Ovary (tissue), 9 donors: ENCODE results near the gene BDH1. TPM values are rescaled to one million over a fixed set of nuclear protein-coding genes. Genes with fewer than 3 reads are reported as not detected.

Source experiments
- DNase-seq, 5 donors: peaks; one replicate each; pipeline ENCODE4 v3.0.0-alpha.2; 2019 to 2020
- H3K27ac ChIP-seq, 2 donors: fragments of 200-600 bp; one replicate each; pipeline versions ENCODE4 v1.5.1 to v1.8.0; 2019 to 2022
- H3K27me3 ChIP-seq: fragments of 200-600 bp; one replicate; pipeline ENCODE4 v1.8.0; 2022
- H3K36me3 ChIP-seq: fragments of 200-600 bp; sonication (generic); one replicate; pipeline ENCODE4 v1.5.1; 2019
- H3K4me1 ChIP-seq: one replicate; pipeline ENCODE4 v1.8.1; 2013; ENCODE audit warnings: mild to moderate bottlenecking, moderate library complexity; ENCODE audit not compliant: insufficient read depth
- H3K4me3 ChIP-seq: fragments of 200-600 bp; sonication (generic); one replicate; pipeline ENCODE4 v1.5.1; 2017
- H3K9me3 ChIP-seq, 2 donors: fragments of 200-600 bp in 1 of 2; sonication (generic) in 1 of 2; one replicate each; pipeline versions ENCODE4 v1.5.1 to v1.8.1; 2013 to 2019; ENCODE audit warnings: mild to moderate bottlenecking in 1 of 2, moderate library complexity in 1 of 2
- EP300 ChIP-seq: sonication (generic); formaldehyde crosslinking; IDR thresholded peaks from one replicate; pipeline ENCODE4 v1.6.1; 2017; ENCODE audit warnings: antibody characterized with exemption
- POLR2A ChIP-seq: fragments of 450-650 bp; IDR thresholded peaks from one replicate; pipeline ENCODE4 v1.6.1; 2017; ENCODE audit warnings: antibody characterized with exemption, mild to moderate bottlenecking, moderate library complexity
- WGBS, 3 donors: extraction: QIAGEN DNeasy Blood & Tissue Kit in 1 of 3; methylation state at CpG; one replicate each; pipeline versions ENCODE4 v1.1.5 to v1.1.7; 2013 to 2017; 5-methylcytosine and 5-hydroxymethylcytosine counted together
- intact Hi-C, 4 donors: fragments of 100-400 bp; cut with DNase I; formaldehyde crosslinking; loops; one replicate each; pipeline versions ENCODE4 v1.11.0 to v1.15.1; 2022 to 2023
- polyA plus RNA-seq, 2 donors: library from polyadenylated mRNA; stranded (reverse); fragments of 200-250 nt in 1 of 2; fragments of 350-450 nt in 1 of 2; fragmentation: Illumina TruSeq in 1 of 2; extraction: RNeasy Lipid Tissue Mini Kit (QIAGEN cat#74804) in 1 of 2; gene quantifications; one replicate each; pipeline ENCODE4 v1.2.3, GENCODE V29; 2013 to 2014
- total RNA-seq, 7 donors: library from RNA; depleted of rRNA in 2 of 7; stranded (reverse); fragments of >200 nt in 2 of 7; fragmentation: NEBNext Ultra II Directional in 3 of 7; extraction: Animal tissue kit (Norgen Biotek cat#: 25700) in 3 of 7; gene quantifications; one replicate each; pipeline versions ENCODE4 v1.1.0 to v1.2.4, GENCODE V29; 2016 to 2023
- TF ChIP-seq, protein P1 (sequence below), 3 donors: fragments of 450-650 bp in 2 of 3; fragments of 200-600 bp in 1 of 3; IDR thresholded peaks; one replicate each; pipeline versions ENCODE4 v1.5.1 to v1.8.0; 2016 to 2022; ENCODE audit warnings: antibody characterized with exemption in 3 of 3, mild to moderate bottlenecking in 1 of 3
- donor health status: DM: no; HTN: no; CAD: no; lungs with moderate emphysema.
- donor health status: DM: no; HTN: no; CAD: no.
- donor health status: Bipolar disorder and iron deficiency.
- donor health status: DM: yes; HTN: yes; CAD: no.
- donor health status: DM: no; HTN: no; CAD: no.
- donor health status: DM: yes; HTN: yes; CAD: no.

The BDH1 gene
- total and polyA plus RNA-seq, 9 donors: 3.3 to 15.4 (median 11.7) TPM

DNA sequence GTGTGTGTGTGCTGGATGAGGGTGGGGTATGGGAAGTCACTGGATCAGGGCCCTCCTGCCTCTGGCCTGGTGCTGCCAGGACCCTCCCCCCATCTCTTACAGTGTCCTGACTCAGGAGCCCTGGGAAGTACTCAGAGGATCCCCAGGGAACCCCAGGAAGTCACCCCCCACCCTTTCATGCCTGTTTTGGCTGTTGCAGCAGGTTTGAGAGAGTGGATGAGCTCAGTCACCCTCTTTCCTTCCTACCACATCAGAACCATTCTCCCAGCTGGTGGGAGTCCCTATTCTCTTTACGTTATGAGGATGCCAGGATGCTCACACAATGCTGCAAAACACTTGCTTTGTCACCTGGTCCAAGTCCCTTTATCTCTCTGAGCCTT lies 59.0 kb downstream of the BDH1 start:
- no peak for TF ChIP-seq EP300
- TF ChIP-seq POLR2A: no peak
- TF ChIP-seq, protein P1, sequence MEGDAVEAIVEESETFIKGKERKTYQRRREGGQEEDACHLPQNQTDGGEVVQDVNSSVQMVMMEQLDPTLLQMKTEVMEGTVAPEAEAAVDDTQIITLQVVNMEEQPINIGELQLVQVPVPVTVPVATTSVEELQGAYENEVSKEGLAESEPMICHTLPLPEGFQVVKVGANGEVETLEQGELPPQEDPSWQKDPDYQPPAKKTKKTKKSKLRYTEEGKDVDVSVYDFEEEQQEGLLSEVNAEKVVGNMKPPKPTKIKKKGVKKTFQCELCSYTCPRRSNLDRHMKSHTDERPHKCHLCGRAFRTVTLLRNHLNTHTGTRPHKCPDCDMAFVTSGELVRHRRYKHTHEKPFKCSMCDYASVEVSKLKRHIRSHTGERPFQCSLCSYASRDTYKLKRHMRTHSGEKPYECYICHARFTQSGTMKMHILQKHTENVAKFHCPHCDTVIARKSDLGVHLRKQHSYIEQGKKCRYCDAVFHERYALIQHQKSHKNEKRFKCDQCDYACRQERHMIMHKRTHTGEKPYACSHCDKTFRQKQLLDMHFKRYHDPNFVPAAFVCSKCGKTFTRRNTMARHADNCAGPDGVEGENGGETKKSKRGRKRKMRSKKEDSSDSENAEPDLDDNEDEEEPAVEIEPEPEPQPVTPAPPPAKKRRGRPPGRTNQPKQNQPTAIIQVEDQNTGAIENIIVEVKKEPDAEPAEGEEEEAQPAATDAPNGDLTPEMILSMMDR (IDR thresholded peaks at IDR 0.05): no peak
- no peaks in the 10 kb centered on the region for H3K36me3 ChIP-seq
- H3K9me3 ChIP-seq: no peaks in the 10 kb centered on the region
- intact Hi-C loops: no loop called here
- DNase-seq: no peak
- WGBS, 3 donors: 84 to 93% (median 88%) methylated on average over 1 of the region's 1 CpG
- H3K4me3 ChIP-seq: no peak overlapping the region
- no peaks in the 10 kb centered on the region for H3K27me3 ChIP-seq
- H3K4me1 ChIP-seq: no peaks in the 10 kb centered on the region
- no peak overlapping the region for H3K27ac ChIP-seq

GRCh38 chr3:197495999-197496745 lies 59.6 kb downstream of the BDH1 start:
- Histone ChIP-seq H3K27me3 (no peaks in the 10 kb centered on the region), H3K36me3 (no peaks in the 10 kb centered on the region), H3K4me3 (no peak overlapping the region), H3K4me1 (no peaks in the 10 kb centered on the region), H3K9me3 (no peaks in the 10 kb centered on the region), H3K27ac (no peak overlapping the region)
- DNase-seq: no peak
- intact Hi-C loops: no loop called here
- TF ChIP-seq EP300: no peak
- TF ChIP-seq, protein P1 (IDR thresholded peaks at IDR 0.05): no peak
- no peak for TF ChIP-seq POLR2A
- 76 to 90% (median 88%) methylated on average over 9 of the region's 9 CpGs for WGBS, 3 donors

- no peaks in the 10 kb centered on the region for H3K27me3 ChIP-seq
- 91 to 92% (median 92%) methylated on average over 5 of the region's 5 CpGs for WGBS, 3 donors
- no peaks in the 10 kb centered on the region for H3K36me3 ChIP-seq
- H3K4me1 ChIP-seq: no peaks in the 10 kb centered on the region
- TF ChIP-seq POLR2A (no peak), EP300 (no peak)
- TF ChIP-seq, protein P1 (IDR thresholded peaks at IDR 0.05): no peak
- no peak for DNase-seq
- no peak overlapping the region for H3K27ac ChIP-seq
- intact Hi-C loops: no loop called here
- H3K4me3 ChIP-seq: no peak overlapping the region
- no peaks in the 10 kb centered on the region for H3K9me3 ChIP-seq
Measured at GRCh38 chr3:197495499-197495898, 60.3 kb downstream of the BDH1 start.

DNA sequence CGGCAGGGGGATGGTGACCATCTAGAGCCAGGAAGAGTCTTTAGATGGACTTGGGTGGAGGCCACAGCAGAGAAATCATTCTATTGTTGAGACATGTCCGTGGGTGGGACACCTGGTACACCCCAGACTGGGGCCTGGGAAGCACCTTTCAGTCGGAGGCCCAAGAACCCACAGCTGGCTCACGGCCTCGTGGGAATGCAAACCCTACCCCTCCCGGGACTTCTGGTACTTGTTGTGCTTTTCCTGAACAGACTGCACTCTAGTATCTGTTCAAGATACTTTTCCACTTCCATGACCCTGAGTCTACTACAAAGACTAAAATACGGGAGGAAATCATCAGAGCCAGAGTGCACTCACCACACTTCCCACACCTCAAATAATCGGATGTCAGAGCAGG lies 60.7 kb downstream of the BDH1 start:
- TF ChIP-seq EP300: no peak
- TF ChIP-seq POLR2A: no peak
- TF ChIP-seq, protein P1 (IDR thresholded peaks at IDR 0.05): no peak
- H3K4me3 ChIP-seq: no peak overlapping the region
- H3K4me1 ChIP-seq: no peaks in the 10 kb centered on the region
- H3K9me3 ChIP-seq: no peaks in the 10 kb centered on the region
- no peak for DNase-seq
- WGBS, 3 donors: 63 to 72% (median 66%) methylated on average over 8 of the region's 8 CpGs
- no peak overlapping the region for H3K27ac ChIP-seq
- intact Hi-C loops: no loop called here
- H3K36me3 ChIP-seq: no peaks in the 10 kb centered on the region
- no peaks in the 10 kb centered on the region for H3K27me3 ChIP-seq
